CD4-positive, CD25-positive, alpha-beta regulatory T cell (primary cell): ENCODE results near the gene IKBKE. TPM values are rescaled to one million over a fixed set of nuclear protein-coding genes. Genes with fewer than 3 reads are reported as not detected.
A peak's percentile ranks its signal among the peaks of the same experiment; 100 is the strongest.

Experiments used
- ATAC-seq, 2 donors: fragments of 150-1000 bp; cut with Tn5 transposase; one replicate each; pipeline ENCODE4 v1.10.0; 2021; ENCODE audit warnings: low read depth in 2 of 2, moderate number of reproducible peaks in 2 of 2, moderate library complexity in 1 of 2
- DNase-seq, 3 donors: peaks; one replicate each; pipeline versions ENCODE4 v3.0.0 to v3.0.0-alpha.2; 2012 to 2022; ENCODE audit warnings: mixed read lengths in 1 of 3
- H3K27ac ChIP-seq: one replicate; pipeline ENCODE4 v1.7.0; 2013; ENCODE audit warnings: mild to moderate bottlenecking, low read length; ENCODE audit not compliant: insufficient read depth, poor library complexity, severe bottlenecking
- H3K27me3 ChIP-seq: one replicate; pipeline ENCODE4 v1.7.0; 2013; ENCODE audit warnings: low read length; ENCODE audit not compliant: control insufficient read depth, insufficient read depth
- H3K36me3 ChIP-seq: one replicate; pipeline ENCODE4 v1.7.0; 2013; ENCODE audit warnings: mild to moderate bottlenecking, low read length, moderate library complexity; ENCODE audit not compliant: control insufficient read depth, insufficient read depth
- H3K4me1 ChIP-seq: 2 replicates; pipeline ENCODE4 v1.7.0; 2013; ENCODE audit warnings: mild to moderate bottlenecking, low read length; ENCODE audit not compliant: insufficient read depth, control insufficient read depth, poor library complexity, severe bottlenecking
- H3K4me3 ChIP-seq: one replicate; pipeline ENCODE4 v1.7.0; 2013; ENCODE audit warnings: low read depth, mild to moderate bottlenecking, low read length, moderate library complexity
- H3K9me3 ChIP-seq, 2 experiments: 1 replicate in 1 of 2; 2 replicates in 1 of 2; pipeline ENCODE4 v1.7.0; 2013; ENCODE audit warnings: low read length in 2 of 2, mild to moderate bottlenecking in 1 of 2, moderate library complexity in 1 of 2; ENCODE audit not compliant: control insufficient read depth in 2 of 2
- H3K27ac Mint-ChIP-seq, 3 donors: one replicate each; pipeline ENCODE4 v1.8.0; 2020 to 2022; ENCODE audit warnings: mild to moderate bottlenecking in 3 of 3, mixed read lengths in 3 of 3, moderate library complexity in 2 of 3
- H3K27me3 Mint-ChIP-seq: one replicate; pipeline ENCODE4 v1.8.0; 2022; ENCODE audit warnings: mild to moderate bottlenecking, mixed read lengths
- H3K36me3 Mint-ChIP-seq: one replicate; pipeline ENCODE4 v1.8.0; 2020; ENCODE audit warnings: mixed read lengths
- H3K4me1 Mint-ChIP-seq, 4 donors: one replicate each; pipeline ENCODE4 v1.8.0; 2020 to 2022; ENCODE audit warnings: mixed read lengths in 4 of 4, mild to moderate bottlenecking in 1 of 4
- H3K4me3 Mint-ChIP-seq, 4 donors: one replicate each; pipeline ENCODE4 v1.8.0; 2020 to 2022; ENCODE audit warnings: mild to moderate bottlenecking in 4 of 4, mixed read lengths in 4 of 4, moderate library complexity in 3 of 4
- H3K9me3 Mint-ChIP-seq, 7 donors: one replicate each; pipeline ENCODE4 v1.8.0; 2020 to 2022; ENCODE audit warnings: mixed read lengths in 7 of 7, mild to moderate bottlenecking in 3 of 7, moderate library complexity in 2 of 7
- polyA plus RNA-seq, 4 donors: library from polyadenylated mRNA; unstranded; fragments of 300-500 nt; fragmentation: Illumina TruSeq; gene quantifications; one replicate each; pipeline ENCODE4 v1.2.3, GENCODE V29; 2021
- total RNA-seq: library from RNA; stranded (reverse); gene quantifications from one replicate; pipeline ENCODE4 v1.2.3, GENCODE V29; 2022

Gene IKBKE
- total and polyA plus RNA-seq, 5 donors from 2014 or later = 55.3 to 87.4 (median 78.3) TPM

DNA sequence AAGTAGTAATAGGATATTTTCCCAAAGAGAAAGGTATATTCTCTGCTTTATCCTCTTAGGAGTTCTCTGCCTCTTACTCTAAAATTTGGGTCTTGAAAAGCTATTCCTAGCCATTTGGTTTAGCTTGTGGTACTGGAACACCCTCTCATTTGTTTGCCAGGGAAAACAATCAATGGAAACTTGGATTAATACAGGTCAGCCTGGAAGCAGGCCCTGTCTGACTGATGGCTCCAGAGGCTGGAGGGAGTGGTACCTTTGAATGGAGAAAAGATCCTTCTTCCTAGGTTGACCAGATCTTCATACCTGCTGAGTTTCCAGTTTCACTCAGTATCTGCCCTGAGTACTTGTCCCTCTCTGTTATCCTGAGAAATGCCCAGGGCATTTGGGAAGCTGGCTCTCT, 31.7 kb upstream of the IKBKE start:
- H3K27ac Mint-ChIP-seq = no peak overlapping the region
- H3K4me3 ChIP-seq = no peak overlapping the region
- H3K27ac ChIP-seq = no peak overlapping the region
- no peaks in the 10 kb centered on the region for H3K27me3 ChIP-seq
- H3K4me3 Mint-ChIP-seq = no peak overlapping the region
- no peaks in the 10 kb centered on the region for H3K27me3 Mint-ChIP-seq
- H3K4me1 ChIP-seq = no peaks in the 10 kb centered on the region
- H3K9me3 Mint-ChIP-seq = peaks cover 0 to 1% (median 0%) of the 10 kb centered on the region in 7 donors
- peaks cover 65% of the 10 kb centered on the region for H3K36me3 ChIP-seq
- H3K4me1 Mint-ChIP-seq = no peaks in the 10 kb centered on the region
- H3K9me3 ChIP-seq = no peaks in the 10 kb centered on the region
- DNase-seq (no peak), ATAC-seq (no peak)
- H3K36me3 Mint-ChIP-seq = peaks cover 49% of the 10 kb centered on the region

- no peak overlapping the region for H3K27ac ChIP-seq
- DNase-seq (no peak), ATAC-seq (no peak)
Observed at GRCh38 chr1:206439205-206439604, 31.1 kb upstream of the IKBKE start.

DNA sequence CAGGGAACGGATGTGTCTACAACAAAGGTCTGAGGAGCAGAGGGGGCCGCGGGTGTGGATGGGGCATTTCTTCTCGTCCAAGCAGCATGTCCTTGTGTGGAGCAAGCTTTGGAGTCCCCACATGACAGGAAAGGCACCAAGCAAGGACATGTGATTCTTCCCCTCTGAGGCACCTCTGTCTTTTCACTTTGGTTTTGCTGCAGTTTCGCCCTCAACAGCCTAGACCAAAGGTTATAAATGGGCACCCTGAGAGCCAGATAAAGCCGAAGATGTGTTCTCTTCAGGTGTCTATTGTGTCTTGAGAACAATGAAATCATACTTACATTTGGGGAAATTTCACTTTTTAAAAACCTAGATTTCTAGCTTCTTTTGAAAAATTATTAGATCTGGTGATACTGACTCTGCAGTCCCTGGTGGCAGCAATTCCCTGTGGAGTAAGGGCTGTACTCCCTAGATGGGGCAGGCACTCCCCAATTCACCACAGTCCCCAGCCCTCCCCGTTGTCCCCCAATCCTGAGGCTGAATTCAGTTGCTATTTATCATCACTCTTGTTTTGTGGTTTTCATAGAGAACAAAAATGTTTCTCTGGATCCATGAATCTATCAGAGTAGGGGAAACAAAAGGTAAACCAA, 28.8 kb upstream of the IKBKE start:
- H3K9me3 ChIP-seq = no peaks in the 10 kb centered on the region
- peak overlapping the region in 1 of 3 donors; percentile 5 for H3K27ac Mint-ChIP-seq
- ATAC-seq (no peak), DNase-seq (no peak)
- no peaks in the 10 kb centered on the region for H3K27me3 Mint-ChIP-seq
- no peaks in the 10 kb centered on the region for H3K9me3 Mint-ChIP-seq
- H3K27ac ChIP-seq = no peak overlapping the region
- peaks cover 54% of the 10 kb centered on the region for H3K36me3 Mint-ChIP-seq
- no peaks in the 10 kb centered on the region for H3K4me1 Mint-ChIP-seq
- no peak overlapping the region for H3K4me3 Mint-ChIP-seq
- H3K4me1 ChIP-seq = no peaks in the 10 kb centered on the region
- no peak overlapping the region for H3K4me3 ChIP-seq
- no peaks in the 10 kb centered on the region for H3K27me3 ChIP-seq
- H3K36me3 ChIP-seq = peaks cover 89% of the 10 kb centered on the region

More at GRCh38 chr1:206439205-206439604, 31.1 kb upstream of the IKBKE start:
- no peaks in the 10 kb centered on the region for H3K4me1 Mint-ChIP-seq
- H3K27ac Mint-ChIP-seq = no peak overlapping the region
- H3K4me3 ChIP-seq = no peak overlapping the region
- no peaks in the 10 kb centered on the region for H3K4me1 ChIP-seq
- H3K36me3 Mint-ChIP-seq = peaks cover 47% of the 10 kb centered on the region
- H3K36me3 ChIP-seq = peaks cover 68% of the 10 kb centered on the region
- no peak overlapping the region for H3K4me3 Mint-ChIP-seq
- no peaks in the 10 kb centered on the region for H3K9me3 ChIP-seq
- no peaks in the 10 kb centered on the region for H3K27me3 Mint-ChIP-seq
- no peaks in the 10 kb centered on the region for H3K9me3 Mint-ChIP-seq
- no peaks in the 10 kb centered on the region for H3K27me3 ChIP-seq

GRCh38 chr1:206442101-206442500, 28.2 kb upstream of the IKBKE start:
- H3K36me3 Mint-ChIP-seq = peaks cover 56% of the 10 kb centered on the region
- H3K36me3 ChIP-seq = peaks cover 89% of the 10 kb centered on the region

DNA sequence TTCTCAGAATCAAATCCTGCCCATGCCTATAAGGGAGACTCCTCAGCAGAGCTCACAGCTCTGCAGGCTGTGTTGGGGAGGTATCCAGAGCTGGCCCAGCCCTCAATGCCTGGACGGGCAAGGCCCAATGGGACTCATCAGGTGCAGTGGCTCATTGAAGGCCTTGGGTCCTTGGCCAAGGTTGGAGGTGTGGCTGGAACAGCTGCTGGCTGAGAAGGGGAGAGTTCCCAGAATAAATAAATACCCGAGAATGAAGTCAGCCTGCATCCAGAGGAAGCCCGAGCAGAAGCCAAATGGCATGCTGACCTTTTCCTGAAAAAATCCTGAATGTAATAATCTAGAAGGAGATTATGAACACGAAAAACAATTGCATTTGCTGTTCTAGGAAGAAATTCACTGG, 25.2 kb upstream of the IKBKE start:
- H3K27ac Mint-ChIP-seq = no peak overlapping the region
- Histone ChIP-seq H3K27ac (no peak overlapping the region), H3K27me3 (no peaks in the 10 kb centered on the region), H3K4me1 (no peaks in the 10 kb centered on the region), H3K4me3 (no peak overlapping the region), H3K9me3 (no peaks in the 10 kb centered on the region), H3K36me3 (peaks cover 76% of the 10 kb centered on the region)
- no peak overlapping the region for H3K4me3 Mint-ChIP-seq
- no peak for ATAC-seq
- no peak for DNase-seq
- H3K4me1 Mint-ChIP-seq = no peaks in the 10 kb centered on the region
- no peaks in the 10 kb centered on the region for H3K9me3 Mint-ChIP-seq
- no peaks in the 10 kb centered on the region for H3K27me3 Mint-ChIP-seq
- peaks cover 48% of the 10 kb centered on the region for H3K36me3 Mint-ChIP-seq

More at GRCh38 chr1:206442101-206442500, 28.2 kb upstream of the IKBKE start:
- H3K4me1 Mint-ChIP-seq = no peaks in the 10 kb centered on the region
- H3K9me3 Mint-ChIP-seq = no peaks in the 10 kb centered on the region
- Histone ChIP-seq H3K4me3 (no peak overlapping the region), H3K9me3 (no peaks in the 10 kb centered on the region), H3K4me1 (no peaks in the 10 kb centered on the region), H3K27me3 (no peaks in the 10 kb centered on the region), H3K27ac (no peak overlapping the region)
- ATAC-seq (no peak), DNase-seq (no peak)
- H3K4me3 Mint-ChIP-seq = no peak overlapping the region
- H3K27ac Mint-ChIP-seq = no peak overlapping the region
- H3K27me3 Mint-ChIP-seq = no peaks in the 10 kb centered on the region

DNA sequence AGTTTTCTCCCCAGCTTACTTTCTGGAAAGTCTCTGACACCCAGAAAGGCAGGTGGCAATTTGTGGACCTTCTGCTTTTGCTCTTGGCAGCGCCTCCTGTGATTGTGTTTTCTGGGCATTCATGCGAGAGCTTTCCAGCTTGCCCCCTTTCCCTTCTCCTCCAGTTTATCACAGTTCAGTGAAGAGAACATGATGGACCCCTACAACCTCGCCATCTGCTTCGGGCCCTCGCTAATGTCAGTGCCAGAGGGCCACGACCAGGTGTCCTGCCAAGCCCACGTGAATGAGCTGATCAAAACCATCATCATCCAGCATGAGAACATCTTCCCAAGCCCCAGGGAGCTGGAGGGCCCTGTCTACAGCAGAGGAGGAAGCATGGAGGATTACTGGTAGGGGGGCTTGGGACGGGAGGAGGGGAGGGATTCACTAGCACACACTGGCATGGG, 24.3 kb upstream of the IKBKE start:
- H3K27me3 ChIP-seq = no peaks in the 10 kb centered on the region
- no peaks in the 10 kb centered on the region for H3K9me3 ChIP-seq
- peaks cover 44% of the 10 kb centered on the region for H3K36me3 Mint-ChIP-seq
- no peaks in the 10 kb centered on the region for H3K4me1 ChIP-seq
- H3K9me3 Mint-ChIP-seq = no peaks in the 10 kb centered on the region
- no peaks in the 10 kb centered on the region for H3K4me1 Mint-ChIP-seq
- DNase-seq (no peak), ATAC-seq (no peak)
- H3K27me3 Mint-ChIP-seq = no peaks in the 10 kb centered on the region
- H3K4me3 ChIP-seq = no peak overlapping the region
- no peak overlapping the region for H3K27ac ChIP-seq
- no peak overlapping the region for H3K4me3 Mint-ChIP-seq
- H3K27ac Mint-ChIP-seq = no peak overlapping the region
- peaks cover 75% of the 10 kb centered on the region for H3K36me3 ChIP-seq

DNA sequence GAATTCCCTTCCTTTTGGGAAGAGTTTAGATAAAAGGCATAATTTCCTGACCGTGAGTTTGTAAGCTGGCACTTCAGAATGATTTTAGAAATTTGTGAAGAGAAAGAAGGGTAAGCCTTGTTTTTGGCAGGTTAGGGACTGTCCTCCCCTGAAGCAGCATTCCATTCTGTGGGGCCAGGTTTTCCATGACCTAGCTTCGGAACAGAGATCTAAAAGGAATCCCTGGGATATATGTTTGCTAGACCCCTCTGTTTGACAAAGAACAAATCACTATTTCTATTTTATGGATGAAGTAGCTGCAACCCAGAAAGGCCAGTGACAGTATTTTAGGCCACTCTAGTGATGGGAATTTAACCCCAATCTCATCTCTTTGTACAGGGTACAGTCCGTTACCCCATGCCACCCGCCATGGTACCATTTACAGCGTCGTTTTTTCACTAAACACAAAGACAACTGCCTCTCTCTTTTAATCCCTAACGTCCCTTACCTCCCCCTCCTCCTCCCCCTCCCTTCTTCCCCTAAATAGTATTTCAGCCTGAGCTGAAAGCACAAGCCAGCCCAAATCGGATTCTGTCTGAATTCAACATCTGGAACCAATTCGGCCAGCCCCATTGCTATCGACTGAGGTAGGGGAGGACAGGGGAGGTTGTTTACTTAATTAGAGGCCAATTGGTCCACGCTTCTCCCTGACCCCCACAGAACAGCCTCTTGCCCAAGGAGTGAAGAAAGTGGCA, 23.4 kb upstream of the IKBKE start:
- H3K9me3 ChIP-seq = no peaks in the 10 kb centered on the region
- Mint-ChIP-seq H3K9me3 (no peaks in the 10 kb centered on the region), H3K4me1 (no peaks in the 10 kb centered on the region), H3K27ac (peak overlapping the region in 1 of 3 donors; percentile 62), H3K27me3 (no peaks in the 10 kb centered on the region), H3K36me3 (peaks cover 49% of the 10 kb centered on the region), H3K4me3 (no peak overlapping the region)
- peaks cover 75% of the 10 kb centered on the region for H3K36me3 ChIP-seq
- H3K4me1 ChIP-seq = no peaks in the 10 kb centered on the region
- H3K27me3 ChIP-seq = no peaks in the 10 kb centered on the region
- no peak overlapping the region for H3K4me3 ChIP-seq
- DNase-seq (no peak), ATAC-seq (no peak)
- H3K27ac ChIP-seq = no peak overlapping the region

DNA sequence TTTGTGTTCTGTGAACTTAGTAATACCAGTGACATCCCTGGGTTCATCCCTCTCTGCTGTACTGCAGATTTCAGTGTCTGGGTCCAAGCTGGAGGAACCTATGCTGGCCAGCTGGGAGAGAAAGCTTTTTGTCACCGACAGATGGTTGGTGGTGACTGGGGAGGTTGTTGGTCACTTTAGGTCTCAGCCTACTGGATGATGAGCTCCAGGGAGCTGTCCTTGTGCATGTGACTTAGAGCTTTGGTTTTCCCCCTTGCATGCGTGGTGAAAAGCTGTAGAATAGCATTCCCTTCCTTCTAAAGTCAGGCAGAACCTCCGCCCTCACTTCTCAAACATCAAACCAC, 22.9 kb upstream of the IKBKE start:
- Histone ChIP-seq H3K27me3 (no peaks in the 10 kb centered on the region), H3K4me1 (no peaks in the 10 kb centered on the region), H3K9me3 (no peaks in the 10 kb centered on the region), H3K36me3 (peaks cover 72% of the 10 kb centered on the region), H3K27ac (no peak overlapping the region), H3K4me3 (no peak overlapping the region)
- H3K27ac Mint-ChIP-seq = no peak overlapping the region
- no peak overlapping the region for H3K4me3 Mint-ChIP-seq
- no peaks in the 10 kb centered on the region for H3K27me3 Mint-ChIP-seq
- no peaks in the 10 kb centered on the region for H3K9me3 Mint-ChIP-seq
- no peak for ATAC-seq
- H3K36me3 Mint-ChIP-seq = peaks cover 51% of the 10 kb centered on the region
- DNase-seq = no peak
- H3K4me1 Mint-ChIP-seq = no peaks in the 10 kb centered on the region
